Measurements from ENCODE around the gene MAGOH.

DNA sequence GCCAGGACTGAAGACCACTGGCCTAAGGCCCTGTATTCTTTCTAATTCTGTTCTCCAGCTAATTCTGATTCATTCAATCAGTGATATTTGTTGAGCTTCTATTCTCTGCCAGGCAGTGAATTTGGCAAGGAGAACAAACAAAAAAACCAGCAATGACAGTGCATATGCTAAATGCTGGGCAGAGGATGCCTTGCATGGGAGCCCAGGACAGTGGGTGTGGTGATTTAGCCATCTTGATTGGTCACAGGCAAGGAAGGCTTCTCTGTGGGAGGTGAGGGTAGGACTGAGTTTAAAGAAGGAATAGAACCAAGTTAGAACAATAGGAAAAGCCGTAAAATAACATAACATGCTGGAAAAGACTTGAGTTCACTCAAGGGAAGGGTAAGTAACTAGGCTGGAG is 50.9 kb downstream of the MAGOH start:
- TF ChIP-seq, protein P1, sequence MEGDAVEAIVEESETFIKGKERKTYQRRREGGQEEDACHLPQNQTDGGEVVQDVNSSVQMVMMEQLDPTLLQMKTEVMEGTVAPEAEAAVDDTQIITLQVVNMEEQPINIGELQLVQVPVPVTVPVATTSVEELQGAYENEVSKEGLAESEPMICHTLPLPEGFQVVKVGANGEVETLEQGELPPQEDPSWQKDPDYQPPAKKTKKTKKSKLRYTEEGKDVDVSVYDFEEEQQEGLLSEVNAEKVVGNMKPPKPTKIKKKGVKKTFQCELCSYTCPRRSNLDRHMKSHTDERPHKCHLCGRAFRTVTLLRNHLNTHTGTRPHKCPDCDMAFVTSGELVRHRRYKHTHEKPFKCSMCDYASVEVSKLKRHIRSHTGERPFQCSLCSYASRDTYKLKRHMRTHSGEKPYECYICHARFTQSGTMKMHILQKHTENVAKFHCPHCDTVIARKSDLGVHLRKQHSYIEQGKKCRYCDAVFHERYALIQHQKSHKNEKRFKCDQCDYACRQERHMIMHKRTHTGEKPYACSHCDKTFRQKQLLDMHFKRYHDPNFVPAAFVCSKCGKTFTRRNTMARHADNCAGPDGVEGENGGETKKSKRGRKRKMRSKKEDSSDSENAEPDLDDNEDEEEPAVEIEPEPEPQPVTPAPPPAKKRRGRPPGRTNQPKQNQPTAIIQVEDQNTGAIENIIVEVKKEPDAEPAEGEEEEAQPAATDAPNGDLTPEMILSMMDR (IDR thresholded peaks at IDR 0.05): no peak
- TF ChIP-seq POLR2AphosphoS5 (IDR thresholded peaks at IDR 0.05) (no peak), POLR2A (IDR thresholded peaks at IDR 0.05) (no peak)
